GM19395 (cell line): ENCODE data around the gene CLEC2A.

Source experiments
- ATAC-seq: cut with Tn5 transposase; IDR thresholded peaks from one replicate; pipeline ENCODE4 v1.9.1; 2021; ENCODE audit warnings: mild to moderate bottlenecking, moderate library complexity; ENCODE audit not compliant: unreplicated experiment

CLEC2A gene

DNA sequence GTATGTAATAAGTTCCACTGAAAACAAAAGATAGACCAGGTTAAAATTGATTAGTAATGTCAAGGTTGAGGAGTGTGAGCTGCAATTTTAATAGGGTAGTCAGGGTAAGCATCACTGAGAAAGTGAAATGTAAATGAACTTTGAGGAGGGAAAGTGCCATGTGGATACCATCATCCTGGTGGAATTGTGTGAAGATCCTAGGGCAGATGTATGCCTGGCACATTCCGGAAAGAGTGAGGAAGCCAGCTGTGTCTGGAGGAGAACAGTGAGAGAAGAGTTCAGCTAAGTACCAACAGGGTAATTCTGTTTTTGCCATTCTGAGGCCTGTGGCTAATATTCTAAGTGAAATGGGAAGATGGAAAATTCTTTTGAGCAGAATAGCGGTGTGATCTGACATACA, 2.9 kb upstream of the CLEC2A start:
- no peak for ATAC-seq

- ATAC-seq = no peak
These were observed 1.8 kb upstream of the CLEC2A start for GRCh38 chr12:9933958-9934357.

GRCh38 chr12:9931245-9931644, 925 bp downstream of the CLEC2A start:
- no peak for ATAC-seq

GRCh38 chr12:9928607-9929006, 3.6 kb downstream of the CLEC2A start:
- ATAC-seq = no peak

GRCh38 chr12:9926876-9927275, 5.3 kb downstream of the CLEC2A start:
- ATAC-seq = no peak

DNA sequence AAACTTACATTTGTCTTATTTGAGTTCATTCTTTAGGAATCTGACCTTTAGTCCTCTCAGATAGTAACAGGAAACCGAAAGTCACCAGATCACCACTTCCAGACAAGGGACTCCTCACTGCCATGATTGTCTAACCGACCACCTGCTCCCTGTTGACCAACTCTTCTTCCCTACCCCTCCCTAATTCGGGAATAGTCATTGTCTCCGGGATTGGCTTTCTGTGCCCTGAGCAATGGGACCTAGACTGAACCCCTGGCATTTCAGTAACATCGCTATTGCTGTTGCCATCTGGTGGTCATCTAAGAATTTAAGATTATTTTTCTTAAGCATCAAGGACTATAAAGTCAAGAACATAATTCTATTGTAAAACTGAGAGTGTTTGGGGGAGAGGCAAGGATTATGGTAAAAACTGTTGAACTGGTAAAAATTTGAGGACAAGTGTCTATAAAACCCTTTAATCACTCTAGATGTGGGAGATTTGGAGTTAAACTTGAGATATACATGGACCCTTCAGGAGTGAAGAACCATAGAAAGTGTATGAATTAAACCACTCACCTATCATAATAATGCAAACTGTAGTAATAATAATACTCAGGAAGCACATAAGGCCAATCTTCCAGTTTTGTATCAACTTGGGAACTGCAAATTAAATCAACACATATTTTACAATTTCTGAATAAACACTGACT, 6.3 kb downstream of the CLEC2A start:
- ATAC-seq = no peak

GRCh38 chr12:9922429-9922828, 9.7 kb downstream of the CLEC2A start:
- ATAC-seq = no peak

- ATAC-seq = no peak
These were observed 11.7 kb downstream of the CLEC2A start for GRCh38 chr12:9920451-9920850.

DNA sequence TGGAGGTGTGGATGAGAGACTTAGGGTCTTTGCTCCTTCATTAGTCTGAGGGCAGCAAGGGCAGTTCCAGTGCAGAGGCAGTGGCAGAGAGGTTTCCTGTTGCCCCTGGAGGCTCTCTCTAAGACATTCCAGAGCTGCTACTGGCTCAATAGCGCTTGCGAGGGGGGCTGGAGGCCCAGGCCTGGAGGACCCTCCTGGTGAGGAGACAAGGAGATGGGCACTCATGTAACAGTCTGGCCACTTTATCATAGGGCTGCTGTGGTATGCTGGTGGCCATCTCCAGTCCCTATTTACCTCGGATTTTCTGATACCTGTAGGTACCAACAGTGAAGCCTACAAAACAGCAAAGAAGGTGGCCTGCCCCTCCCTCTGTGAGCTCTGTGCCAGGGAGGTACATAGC, 12.7 kb downstream of the CLEC2A start:
- ATAC-seq = no peak

GRCh38 chr12:9911708-9912107, 20.5 kb downstream of the CLEC2A start:
- ATAC-seq = no peak

DNA sequence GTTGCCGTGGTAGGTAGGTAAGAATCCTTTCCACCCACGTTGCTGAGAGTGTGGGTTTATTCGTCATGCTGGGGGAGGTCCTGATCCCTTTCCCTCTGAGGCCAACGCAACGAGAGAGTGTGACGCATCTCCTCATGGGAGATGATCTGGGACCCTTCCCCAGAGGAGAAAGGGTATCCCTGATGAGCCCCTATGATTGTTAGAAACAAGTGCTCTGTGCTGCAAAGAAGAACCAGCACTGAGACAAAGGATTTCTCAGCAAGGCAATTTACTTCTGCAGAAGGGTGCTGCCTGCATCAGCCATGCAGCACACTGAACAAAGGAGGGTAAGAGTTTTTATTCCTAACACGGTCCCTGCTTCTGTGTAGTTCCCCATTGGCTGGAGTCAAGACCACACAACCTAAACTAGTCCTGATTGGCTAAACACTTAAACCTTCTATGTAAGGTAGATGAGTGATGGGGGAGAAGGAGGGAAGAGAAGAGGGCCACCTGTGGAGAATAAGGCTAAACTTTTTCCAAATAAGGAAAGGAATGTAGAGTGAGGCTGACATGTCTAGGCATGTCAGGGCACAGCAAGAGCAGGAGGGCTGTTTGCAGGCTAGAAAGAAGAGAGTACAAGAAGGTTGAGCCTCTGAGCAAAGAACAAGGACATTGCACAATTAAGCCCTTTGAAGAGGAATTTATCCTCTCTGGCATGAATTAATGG, 21.3 kb downstream of the CLEC2A start:
- ATAC-seq = no peak

DNA sequence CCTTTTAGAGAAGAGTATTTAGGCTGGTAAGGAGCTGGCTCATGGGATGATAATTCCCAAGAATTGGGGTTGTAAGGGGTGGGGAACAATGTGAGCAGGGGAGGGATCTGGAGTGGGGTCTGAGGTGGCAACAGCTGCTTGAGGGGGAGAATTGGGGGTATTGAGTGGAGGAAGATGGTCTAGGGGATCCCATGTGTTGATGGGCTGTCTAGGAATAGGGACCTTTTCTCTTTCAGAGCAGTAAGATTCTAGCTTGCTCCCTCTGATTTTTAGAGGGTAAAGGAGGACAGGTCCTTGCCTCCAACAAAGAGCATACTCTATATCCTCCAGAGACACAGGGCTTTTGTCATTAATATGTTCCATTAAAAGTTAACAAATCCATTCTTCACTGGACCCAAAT, 22.4 kb downstream of the CLEC2A start:
- no peak for ATAC-seq

DNA sequence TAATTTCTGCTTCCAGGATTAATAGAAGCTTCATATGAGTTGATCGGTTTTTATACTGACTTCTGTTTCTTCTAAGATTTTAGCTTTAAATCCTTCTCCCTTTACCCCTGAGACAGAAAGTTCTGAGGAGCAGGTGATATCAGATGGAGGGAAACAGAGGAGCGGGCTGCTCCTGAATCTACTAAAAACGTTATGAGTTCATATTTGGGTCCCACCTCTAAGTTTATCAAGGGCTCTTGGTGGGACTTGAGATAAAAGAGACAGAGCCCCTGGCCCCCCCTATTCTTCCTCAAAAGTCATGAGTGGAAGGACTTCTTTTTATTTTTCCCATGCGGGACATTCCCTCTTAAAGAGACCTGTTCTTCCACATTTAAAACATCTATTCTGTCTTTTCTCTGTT, 23.8 kb downstream of the CLEC2A start:
- no peak for ATAC-seq

DNA sequence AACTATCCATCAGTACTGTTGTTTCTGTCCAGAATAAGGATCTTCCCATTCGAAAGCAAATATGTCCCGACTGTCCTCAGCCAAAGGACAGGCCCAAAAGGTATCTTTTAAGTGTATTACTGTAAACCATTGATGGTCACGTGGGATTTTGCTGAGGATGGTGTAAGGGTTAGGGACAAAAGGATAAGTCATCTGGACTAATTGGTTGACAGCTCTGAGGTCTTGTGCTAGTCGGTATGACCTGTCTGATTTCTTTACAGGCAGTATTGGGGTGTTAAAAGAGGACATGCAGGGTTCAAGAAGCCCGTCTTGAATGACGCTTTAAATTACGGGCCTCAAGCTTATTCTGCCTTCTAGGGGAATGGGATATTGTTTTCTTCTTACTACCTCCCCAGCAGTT, 24.4 kb downstream of the CLEC2A start:
- no peak for ATAC-seq

GRCh38 chr12:9906873-9907272, 25.3 kb downstream of the CLEC2A start:
- no peak for ATAC-seq

DNA sequence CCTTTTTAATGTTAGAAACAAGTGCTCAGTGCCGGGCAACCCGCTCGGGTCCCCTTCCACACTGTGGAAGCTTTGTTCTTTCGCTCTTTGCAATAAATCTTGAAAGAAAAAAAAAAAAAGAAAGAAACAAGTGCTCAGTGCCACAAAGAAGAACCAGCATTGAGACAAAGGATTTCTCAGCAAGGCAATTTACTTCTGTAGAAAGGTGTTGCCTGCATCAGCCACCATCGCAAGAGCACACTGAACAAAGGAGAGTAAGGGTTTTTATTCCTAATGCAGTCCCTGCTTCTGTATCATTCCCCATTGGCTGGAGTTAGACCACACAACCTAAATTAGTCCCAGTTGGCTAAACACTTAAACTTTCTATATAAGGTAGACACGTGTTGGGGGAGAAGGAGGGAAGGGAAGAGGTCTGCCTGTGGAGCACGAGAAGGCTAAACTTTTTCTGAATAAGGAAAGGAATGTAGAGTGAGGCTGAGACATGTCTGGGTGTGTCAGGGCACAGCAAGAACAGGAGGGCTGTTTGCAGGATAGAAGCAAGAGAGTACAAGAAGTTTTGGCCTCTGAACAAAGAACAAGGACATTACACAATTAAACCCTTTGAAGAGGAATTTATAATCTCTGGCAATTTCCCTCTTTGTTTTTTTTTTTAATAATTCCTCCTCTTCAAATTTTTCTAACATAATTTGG, 29.5 kb downstream of the CLEC2A start:
- no peak for ATAC-seq

- ATAC-seq = no peak
These were observed 31.2 kb downstream of the CLEC2A start for GRCh38 chr12:9900930-9901329.

DNA sequence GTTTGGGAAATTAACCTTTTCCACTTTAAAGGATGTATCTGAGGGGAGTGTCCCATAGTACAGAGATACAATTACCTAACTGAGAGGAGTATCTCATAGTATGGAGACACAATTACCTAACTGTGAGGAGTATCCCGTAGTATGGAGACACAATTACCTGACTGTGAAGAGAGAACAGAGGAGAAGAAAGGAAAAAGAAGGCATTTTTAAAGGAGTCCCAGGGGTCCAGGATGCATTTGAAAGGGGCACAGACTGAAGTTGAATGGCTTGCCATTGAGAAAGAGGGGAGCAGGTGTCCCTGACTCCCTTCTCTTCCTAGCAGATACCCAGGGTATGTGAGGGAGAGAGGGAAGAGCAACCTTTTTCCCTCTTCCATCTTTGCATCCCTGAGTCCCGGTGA, 33.0 kb downstream of the CLEC2A start:
- ATAC-seq = no peak

DNA sequence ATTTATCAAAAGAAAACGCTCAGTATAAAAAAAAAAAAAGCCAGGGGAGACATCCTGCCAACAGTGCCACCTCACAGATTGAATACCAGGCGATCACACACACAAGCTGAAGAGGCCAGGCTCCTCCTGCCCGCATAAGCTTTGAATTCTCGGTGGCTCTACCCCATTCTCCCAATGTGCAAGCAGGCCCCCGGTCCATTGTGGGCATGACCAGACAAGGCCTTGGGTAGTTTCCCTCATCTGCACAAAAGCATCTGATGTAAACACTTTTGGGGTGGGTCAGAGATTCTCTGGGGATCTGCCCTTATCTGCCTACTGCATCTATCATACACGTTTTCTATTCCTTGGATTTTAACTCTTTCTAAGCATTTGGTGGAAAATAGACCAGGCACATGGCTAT, 34.6 kb downstream of the CLEC2A start:
- ATAC-seq = no peak

GRCh38 chr12:9895215-9895971, 36.8 kb downstream of the CLEC2A start:
- no peak for ATAC-seq

- no peak for ATAC-seq
These were observed 43.4 kb downstream of the CLEC2A start for GRCh38 chr12:9888665-9889273.
